Tongue (tissue), 2 donors: ENCODE data around the gene SFT2D3. TPM values are rescaled to one million over a fixed set of nuclear protein-coding genes. Genes with fewer than 3 reads are reported as not detected.

Experiments
- DNase-seq: peaks from one replicate; pipeline ENCODE4 v3.0.0-alpha.2; 2015
- total RNA-seq: library from RNA; depleted of rRNA; stranded (reverse); fragments of >200 nt; gene quantifications from one replicate; pipeline ENCODE4 v1.2.3, GENCODE V29; 2014

SFT2D3 gene, protein sequence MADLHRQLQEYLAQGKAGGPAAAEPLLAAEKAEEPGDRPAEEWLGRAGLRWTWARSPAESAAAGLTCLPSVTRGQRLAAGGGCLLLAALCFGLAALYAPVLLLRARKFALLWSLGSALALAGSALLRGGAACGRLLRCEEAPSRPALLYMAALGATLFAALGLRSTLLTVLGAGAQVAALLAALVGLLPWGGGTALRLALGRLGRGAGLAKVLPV
- 11.6 TPM for total RNA-seq

DNA sequence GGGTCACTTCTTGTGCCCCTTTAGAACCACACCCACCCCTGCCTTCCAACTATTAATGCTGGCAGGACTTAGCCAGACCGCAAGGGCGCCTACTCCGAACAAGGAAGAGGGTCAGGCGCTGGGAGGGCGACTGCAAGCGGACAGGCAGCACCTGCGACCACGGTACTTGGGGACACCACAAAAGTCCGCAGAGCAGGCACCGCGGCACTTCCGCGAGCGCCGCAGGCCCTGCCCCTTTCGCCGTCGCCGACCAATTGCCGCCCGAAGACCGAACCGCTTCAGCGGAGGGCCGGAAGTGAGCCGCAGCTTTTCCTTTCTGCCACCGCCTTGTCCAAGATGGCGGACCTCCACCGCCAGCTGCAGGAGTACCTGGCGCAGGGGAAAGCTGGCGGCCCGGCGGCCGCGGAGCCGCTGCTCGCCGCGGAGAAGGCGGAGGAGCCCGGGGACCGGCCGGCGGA is at the start of gene SFT2D3:
SFT2D3 (plus strand) TSS at position 305 of the 458 bp plus-strand sequence; CDS start at position 337, 32 bp downstream.
- peak; percentile 97 for DNase-seq

DNA sequence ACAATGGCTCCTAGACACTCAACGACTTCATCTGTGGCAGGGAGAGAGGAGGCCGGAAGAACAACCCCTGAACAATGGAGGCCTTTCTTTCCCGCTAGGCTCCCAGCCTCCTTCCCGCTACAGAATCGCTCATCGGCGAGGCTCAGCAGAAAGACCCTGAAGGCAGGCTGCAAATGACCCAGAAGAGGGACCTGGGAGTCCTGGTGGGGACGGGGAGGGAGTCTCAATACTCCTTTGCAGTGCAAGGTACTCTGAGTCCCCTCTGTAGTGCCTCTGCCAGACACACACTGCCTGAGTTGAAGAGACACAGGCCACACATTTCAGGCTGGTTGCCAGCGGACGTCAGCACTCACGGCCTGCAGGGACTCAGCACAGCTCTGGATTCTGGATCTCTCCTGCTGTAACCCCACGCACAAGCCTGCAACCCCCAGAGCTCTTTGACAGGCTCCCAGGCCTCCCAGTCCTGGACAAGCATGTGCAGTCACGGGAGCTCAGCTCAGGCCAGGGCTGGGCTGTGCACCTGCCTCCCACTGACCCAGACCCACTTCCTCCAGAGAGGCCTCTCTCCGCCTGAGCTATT is 49.2 kb upstream of the SFT2D3 start:
- DNase-seq, result peak; percentile 91

DNA sequence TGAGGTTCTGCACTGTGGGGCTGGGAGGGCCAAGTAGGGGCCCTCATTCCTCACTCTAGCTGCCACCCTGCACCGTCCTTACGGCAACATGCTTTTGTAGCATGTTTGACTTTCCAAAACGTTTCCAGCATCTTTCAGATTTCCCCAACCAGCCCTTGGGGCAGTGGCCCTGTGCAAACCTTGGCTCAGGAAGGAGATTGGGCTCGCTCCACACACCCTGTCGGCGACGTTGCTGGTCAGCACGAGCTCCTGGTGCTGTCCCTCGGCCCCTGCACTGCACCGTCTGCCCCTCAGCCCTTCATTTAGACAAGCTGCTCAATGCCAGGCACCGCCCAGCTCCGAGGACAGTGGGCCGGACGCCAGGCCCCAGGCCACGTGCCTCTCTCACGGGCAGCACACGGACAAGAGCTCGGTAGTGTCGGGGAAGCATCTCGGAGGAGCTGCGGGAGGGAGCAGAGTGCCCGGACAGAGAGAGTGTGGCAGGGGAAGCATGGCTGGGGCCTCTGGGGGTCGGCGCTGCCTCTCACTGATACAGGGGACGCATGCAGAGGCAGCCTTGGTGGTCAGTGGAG is 48.4 kb upstream of the SFT2D3 start:
- no peak for DNase-seq

DNA sequence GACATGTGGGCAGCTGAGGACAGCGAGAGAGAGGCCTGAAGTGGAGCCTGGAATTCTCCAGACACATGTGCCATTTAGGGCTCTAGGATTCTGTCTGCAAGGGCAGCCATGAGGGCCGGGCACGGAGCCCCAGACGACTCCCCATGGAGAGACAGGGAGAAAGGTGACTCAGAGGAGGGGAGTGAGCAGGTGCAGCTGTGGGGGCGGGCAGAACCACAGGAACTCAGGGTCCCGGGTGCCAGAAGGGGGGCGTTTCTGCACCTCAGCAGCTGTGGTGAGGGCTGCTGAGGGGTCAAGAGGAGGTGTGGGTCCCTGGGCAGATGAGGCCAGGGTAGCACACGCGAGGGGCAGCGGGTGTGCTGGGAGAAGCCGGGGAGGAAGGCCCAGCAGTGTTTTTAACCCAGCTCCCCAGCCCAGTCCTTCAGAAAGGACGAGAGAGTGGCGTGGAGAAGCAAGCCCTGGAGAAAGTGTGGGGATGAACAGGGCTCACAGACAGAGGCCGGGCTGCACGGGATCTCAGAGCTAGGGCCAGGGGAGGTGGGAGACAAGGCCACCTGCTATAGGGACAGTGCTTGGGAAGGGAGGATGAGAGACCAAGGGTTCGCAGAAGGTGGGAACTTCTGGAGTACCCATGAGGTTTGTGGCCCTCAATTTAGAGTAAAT is 47.7 kb upstream of the SFT2D3 start:
- DNase-seq, result no peak

DNA sequence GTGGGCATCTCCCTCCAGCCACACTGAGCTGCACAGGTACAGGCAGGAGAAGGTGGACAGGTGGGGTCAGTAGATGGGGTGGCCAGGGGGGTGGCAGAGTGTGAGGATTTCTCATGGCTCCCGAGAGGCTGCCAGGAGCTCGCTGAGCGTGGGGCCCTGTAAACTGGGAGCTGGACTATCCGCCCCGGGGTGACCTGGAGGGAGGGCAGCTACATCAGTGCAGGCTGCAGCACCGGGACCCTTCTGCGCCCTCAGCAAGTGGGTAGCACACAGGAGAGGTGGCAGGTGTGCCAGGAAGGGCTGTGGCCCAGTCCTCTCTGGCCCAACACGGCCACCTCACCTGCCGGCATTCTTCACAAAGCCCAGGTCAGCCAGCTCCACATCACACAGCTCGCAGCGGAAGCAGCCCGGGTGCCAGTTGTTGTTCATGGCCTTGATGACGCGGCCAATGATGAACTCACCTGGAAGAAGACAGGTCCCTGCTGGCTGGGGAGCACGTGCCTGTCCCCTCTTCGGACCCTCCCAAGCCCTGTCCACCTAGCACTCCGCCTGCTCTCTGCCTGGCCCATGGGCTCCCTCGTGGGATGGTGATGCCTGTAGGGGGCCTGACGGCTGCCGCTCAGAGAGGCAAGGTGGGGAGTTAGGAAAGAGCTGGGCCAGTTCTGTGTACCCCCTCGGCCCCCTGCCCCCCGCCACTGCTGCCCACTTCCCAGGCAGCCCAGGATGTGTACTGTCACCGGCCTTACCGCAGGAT is 47.0 kb upstream of the SFT2D3 start:
- no peak for DNase-seq

DNA sequence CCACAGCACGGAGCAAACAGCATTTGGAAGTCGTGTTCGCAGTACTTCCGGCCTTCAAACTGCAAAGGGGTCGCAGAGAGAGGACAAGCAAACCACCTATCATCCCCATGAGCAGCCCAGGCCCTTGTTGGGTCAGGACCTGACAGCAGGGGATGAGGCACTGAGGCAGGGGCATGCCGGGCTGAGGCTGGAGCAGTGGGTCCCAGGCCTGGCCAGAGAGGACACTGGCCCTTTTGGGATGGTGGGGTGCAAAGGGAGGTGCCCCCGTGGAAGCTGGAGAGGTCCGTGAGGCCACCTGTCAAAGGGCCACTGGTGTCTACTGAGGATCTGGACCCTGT is 46.5 kb upstream of the SFT2D3 start:
- no peak for DNase-seq

DNA sequence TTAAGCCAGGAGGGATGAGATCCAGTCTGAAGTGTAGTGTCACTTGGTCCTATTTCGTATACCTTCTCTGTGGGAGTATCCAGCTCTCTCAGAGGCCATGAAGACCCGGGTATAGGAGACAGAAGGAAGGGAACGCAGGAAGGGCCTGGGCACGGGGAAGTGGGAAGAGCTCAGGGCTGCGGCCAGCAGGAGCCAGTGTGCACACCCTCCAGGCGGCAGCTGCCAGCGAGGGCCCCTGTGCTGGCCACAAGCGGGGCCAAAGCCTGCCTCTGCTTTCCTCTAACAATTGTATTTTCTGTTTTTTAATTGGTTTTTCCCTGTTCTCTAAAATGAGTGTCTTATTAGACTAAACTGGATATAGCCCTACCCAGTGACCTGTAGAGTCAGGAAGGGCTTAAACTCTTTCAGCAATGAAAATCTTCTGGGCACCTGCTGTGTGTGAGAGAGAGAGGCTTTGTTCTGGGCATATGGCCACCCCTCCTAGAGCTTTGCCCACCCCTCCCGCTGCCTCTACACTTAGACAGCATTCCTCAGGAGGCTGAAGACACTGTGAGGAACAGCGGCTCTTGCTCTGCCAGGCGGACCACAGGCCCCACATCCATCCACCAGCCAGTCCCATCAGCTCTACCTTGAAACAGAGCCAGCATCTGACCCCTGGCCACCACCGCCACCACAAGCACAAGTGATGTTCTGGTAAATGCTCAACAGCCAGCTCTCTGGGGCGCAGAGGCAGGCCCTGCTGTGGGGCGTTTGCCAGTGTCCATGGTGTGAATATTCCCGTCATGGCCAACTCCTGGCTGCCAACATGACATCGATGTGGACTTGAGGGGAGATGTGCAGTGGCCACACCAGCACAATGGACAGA is 45.9 kb upstream of the SFT2D3 start:
- peak; percentile 60 for DNase-seq

DNA sequence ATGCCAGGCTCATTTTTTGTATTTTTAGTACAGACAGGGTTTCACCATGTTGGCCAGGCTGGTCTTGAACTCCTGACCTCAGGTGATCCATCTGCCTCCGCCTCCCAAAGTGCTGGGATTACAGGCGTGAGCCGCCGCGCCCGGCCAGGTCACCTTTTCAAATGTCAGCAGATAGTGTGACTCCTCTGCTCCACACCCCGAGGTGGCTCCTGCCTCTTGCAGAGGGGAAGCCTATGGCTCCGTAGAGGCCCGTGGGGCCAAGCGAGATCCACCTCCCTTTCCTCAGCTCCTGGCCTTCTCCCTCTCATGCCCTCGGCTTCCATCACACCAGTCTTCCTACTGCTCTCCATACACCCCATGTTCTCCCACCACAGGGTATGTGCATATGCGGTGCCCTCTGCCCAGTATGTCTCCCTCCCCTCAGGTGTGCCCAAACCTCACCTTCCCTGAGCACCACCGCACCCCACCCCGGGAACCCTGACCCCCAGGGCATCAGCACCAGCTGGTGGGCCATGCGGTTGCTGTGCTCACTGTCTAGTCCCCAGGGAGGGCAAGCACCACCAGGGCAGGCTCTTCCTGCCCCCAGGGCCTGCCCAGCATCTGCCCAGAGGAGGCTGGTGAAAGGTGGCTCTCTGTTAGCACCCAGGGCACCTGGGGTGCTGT is 44.6 kb upstream of the SFT2D3 start:
- DNase-seq, result no peak

DNA sequence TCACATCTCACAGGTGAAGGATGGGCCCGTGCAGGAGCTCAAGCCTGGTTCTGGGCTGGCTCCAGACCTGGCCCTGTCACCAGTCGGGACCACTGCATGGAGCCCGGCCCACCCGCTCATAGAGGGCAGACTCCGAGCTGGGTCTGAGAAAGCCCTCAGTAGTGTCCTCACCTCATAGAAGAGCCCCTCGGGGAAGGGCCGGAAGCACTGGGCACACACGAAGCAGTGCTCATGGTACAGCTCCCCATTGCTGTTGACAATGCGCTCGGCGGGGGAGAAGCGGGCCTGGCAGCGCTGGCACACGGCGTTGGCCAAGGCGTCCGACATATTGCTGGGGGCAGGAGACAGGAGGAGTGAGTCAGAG is 44.1 kb upstream of the SFT2D3 start:
- no peak for DNase-seq

DNA sequence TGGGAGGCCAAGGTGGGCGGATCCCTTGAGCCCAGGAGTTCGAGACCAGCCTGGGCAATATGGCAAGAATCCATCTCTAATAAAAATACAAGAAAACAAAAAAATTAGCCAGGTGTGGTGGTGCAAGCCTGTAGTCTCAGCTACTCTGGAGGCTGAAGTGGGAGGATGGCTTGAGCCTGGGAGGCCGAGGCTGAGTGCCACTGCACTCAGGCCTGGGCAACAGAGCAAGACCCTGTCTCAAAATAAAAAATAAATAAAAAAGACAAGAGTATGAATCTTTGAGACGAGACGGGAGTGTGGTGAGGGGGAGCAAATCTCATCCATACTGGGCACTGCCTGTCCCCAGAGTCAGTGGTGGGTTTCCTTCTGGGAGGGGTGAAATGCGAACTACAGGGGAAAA is 43.2 kb upstream of the SFT2D3 start:
- no peak for DNase-seq

DNA sequence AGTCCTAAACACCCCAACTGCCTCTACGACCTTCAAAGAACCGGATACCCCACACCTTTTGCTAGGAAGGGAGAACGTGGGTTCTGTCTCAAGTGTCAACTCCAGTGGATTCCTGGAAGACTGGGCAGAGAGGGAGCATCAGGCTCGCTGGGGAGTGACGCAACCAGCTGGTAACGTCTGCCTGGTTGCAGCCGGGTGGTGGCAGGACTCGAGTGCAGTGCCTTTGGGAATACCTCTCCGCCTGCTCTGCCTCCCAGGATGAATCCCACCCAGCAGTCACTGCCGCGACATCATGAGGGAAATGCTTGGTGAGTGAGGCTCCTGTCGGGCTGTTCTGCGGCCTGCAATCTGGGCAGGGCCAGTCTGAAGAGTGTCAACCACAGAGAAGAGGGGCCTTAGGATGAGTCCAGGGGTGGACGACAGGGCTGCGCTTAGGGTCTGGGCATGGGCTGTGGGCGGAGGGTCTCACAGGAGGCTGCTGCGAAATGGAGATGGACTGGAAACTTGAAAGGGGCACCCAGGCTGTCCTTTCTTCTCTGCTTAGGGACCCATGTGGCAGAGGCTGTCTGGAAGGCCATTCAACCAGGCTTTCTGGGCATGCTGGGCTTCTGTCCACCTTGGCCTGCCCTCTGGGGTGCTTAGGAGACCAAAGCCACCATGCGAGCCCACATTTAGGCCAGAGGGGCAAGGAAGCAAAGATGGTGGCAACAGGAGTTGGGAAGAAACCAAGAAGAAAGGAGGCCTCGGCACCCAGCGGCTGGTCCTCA is 42.5 kb upstream of the SFT2D3 start:
- no peak for DNase-seq

DNA sequence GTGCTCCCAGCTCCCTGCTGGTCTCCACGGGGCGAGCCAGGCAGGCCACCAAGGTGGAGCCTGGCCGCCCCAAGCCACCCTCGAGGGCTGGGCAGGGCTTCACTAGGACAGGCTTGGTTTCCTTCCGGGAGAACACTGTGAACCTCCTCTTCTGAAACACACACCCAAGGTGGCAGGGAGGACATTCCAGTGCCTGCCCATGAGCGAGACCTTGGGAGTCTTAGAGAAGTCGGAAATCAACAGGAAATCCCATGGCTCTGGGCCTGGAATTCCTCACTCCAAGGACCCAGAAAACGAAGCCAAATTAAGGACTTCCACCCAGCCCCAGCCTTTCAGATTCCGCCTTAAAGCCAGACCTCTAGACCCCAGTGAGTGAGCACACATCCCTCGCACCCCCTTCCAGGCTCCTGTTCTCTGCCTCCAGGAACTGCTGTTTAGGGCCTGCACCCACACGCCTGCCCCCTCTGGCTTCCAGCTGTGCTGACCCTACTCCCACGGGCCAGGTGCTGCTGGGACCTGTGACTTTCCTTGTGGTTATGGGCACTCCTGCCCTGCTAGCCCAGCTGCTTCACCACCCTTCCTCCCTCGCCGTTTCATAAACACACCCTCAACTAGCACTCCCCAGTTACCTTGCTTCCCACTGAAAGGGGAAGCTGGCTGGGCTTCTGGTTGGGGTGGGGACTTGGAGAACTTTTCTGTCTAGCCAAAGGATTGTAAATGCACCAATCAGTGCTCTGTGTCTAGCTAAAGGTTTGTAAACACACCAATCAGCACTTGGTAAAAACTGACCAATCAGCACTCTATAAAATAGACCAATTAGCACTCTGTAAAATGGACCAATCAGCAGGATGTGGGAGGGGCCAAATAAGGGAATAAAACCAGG is 41.6 kb upstream of the SFT2D3 start:
- no peak for DNase-seq

DNA sequence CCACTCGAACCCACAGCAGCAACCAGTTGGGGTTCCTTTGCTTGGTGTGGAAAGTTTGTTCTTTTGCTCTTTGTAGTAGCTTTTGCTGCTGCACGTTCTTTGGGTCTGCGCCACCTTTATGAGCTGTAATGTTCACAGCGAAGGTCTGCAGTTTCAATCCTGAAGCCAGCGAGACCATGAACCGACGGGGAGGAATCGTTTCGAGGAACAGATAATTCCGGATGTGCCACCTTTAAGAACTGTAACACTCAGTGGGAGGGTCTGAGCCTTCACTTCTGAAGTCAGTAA is 41.1 kb upstream of the SFT2D3 start:
- DNase-seq, result no peak

DNA sequence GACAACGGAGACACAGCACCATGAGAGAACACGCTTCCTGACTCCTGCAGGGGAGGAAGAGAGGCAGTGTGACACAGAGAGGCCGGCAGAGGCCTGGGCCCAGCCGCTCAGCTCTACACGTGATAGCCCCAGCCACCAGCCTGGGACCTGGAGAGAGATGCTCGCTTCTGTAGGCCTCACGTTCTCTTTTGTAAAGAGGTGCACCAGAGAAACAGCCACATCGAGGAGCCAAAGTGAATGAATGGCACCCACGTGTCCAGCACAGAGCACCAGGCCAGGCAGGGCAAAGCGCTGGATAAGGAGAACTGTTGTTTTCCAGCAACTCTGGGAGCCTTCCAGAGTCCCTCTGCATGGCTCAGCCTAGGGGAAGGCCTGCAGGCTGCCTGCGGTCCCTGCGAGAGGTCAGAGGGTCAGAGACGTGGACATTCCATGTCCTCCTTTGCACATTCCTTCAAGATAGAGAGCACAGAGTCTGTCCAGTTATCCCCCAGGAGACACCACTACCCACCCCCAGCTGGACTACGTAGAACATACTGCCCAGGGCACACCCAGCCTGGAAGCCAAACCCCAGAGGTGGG is 40.1 kb upstream of the SFT2D3 start:
- no peak for DNase-seq

DNA sequence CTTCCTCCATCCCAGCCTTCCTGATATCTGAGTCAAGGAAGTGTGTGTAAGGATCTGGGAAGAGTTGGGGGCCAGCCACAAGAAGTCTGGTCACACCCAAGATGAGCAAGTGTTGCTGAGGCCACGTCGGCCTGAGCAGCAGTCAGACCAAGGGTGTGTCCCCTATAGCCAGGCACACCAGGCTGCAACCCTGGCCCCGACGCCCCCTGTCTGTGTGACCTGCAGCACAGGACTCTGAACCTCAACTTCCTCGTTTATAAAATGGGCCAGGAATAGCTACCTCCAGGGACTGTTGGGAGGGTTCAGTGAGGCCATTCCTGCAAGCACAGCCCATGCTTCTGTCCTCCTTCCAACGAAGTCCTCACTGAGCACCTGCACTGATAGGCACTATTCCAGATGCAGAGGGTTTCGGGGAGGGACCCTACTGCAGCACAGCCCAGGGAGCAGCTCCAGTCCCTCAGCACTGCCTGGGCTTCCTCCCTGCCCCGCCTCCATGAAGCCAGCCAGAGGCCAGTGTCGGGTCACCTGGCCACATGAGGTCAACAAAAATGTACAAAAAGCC is 39.3 kb upstream of the SFT2D3 start:
- no peak for DNase-seq

DNA sequence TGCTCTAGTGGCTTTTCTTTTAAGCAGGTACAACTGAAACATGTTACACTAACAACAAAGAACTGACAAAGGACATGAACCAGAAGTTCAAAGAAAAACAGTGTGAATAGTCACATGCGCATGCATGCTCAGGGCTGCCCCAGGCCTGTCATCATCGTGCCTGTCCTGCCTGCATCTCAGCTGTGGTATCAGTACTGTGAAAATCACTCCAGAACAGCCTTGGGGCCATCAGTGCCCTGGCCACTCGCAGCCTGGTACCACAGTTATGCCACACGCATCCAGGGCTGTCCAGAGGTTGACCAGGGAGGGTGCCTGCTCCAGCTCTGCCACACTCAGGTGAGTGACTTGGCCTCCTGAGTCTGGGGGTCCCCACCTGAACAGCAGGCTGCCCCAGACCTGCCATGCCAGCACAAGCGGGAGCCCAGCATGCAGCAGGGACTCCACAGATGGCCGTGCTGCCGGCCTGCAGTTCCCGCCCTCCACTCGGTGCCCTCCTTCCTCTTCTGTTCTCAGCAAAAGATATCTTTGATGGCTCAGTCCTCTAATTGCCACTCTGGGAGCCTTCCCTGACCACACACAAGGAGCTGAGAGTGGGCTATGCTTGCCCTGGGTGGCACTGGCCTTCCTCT is 38.2 kb upstream of the SFT2D3 start:
- DNase-seq, result no peak

DNA sequence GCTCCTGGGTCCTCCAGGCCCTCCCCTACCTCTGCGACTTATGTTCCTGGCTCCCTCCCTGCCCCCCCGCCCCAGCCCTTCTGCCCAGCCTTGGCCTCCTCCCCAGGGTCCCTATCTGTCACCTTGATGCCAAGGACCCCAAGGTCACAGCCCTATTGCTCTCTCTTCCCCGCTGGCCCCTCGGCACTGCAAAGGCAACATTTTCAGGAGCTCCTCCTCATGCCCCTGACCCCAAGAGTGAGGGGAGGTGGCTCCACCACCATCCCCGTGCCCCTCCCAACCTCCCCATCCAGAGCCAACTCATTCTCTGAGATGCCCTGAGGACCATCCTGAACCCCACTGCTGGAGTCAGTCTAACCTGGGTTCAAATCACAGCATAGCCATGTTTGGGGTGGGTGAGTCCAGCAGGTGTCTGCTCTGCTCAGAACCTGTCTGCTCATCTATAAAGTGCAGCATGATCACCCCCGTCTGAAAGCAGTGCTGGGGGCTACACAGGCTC is 37.7 kb upstream of the SFT2D3 start:
- no peak for DNase-seq
